ENCODE measurements around the gene MYO1B. TPM values are rescaled to one million over a fixed set of nuclear protein-coding genes. Genes with fewer than 3 reads are reported as not detected.

MYO1B gene
- total RNA-seq, 3 donors from 2014 or later = 35.1 to 64.8 (median 54.6) TPM

DNA sequence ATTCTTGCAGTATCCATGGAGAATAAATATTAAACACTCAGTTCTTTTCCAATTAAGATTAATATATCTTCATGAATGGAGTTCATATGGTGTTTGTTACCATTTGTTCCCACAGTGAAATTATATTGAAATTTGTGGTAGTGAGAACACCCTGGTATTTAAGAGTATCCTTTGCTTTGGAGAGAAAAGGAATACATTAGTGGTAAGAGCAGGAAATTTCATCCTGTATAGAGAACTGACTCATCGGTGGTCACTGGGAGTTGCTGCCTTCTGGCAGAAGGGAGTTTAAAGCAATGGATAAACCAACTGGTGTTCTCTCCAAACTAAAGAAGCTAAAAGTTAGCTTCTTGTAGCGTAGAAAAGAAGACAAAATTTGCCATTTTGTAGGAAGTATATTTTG lies 107.3 kb downstream of the MYO1B start:
- no peak for ATAC-seq
- intact Hi-C loops (cut with DNase I, micrococcal nuclease) = no loop called here

DNA sequence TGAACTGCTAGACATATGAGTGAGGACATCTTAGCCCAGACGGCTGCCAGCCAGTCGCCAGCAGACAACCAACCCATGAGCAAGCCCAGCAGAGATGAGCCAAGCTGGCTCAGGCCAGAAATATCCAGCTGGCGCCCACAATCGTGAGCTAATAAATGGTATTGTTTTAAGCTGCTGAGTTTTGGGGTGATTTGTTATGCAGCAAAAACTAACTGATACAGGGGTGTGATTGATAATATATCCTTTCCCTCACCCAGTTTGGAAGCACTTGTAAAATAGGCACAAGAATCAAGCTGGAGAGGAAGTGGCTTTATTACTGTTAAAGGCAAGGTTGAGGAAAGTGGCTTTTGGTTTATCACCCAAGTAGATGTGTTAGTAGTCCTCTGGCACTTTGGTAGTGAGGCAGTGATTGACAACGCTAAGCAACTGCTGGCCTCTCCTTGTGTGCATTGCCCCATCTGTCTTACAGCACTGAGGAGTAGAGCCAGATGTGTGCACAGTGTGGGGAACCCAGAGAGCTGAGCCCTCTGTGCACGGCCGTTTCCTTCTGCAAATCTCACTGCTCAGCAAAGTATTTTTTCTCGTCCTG lies 110.1 kb downstream of the MYO1B start:
- intact Hi-C loops (cut with DNase I, micrococcal nuclease) = no loop called here
- Histone ChIP-seq H3K9me3 (no peaks in the 10 kb centered on the region), H3K36me3 (ENCODE audit: low read depth) (no peaks in the 10 kb centered on the region), H3K4me3 (no peak overlapping the region), H3K4me1 (ENCODE audit: low read depth) (no peaks in the 10 kb centered on the region)
- DNase-seq (no peak), ATAC-seq (no peak)
- TF ChIP-seq, protein P1, sequence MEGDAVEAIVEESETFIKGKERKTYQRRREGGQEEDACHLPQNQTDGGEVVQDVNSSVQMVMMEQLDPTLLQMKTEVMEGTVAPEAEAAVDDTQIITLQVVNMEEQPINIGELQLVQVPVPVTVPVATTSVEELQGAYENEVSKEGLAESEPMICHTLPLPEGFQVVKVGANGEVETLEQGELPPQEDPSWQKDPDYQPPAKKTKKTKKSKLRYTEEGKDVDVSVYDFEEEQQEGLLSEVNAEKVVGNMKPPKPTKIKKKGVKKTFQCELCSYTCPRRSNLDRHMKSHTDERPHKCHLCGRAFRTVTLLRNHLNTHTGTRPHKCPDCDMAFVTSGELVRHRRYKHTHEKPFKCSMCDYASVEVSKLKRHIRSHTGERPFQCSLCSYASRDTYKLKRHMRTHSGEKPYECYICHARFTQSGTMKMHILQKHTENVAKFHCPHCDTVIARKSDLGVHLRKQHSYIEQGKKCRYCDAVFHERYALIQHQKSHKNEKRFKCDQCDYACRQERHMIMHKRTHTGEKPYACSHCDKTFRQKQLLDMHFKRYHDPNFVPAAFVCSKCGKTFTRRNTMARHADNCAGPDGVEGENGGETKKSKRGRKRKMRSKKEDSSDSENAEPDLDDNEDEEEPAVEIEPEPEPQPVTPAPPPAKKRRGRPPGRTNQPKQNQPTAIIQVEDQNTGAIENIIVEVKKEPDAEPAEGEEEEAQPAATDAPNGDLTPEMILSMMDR (IDR thresholded peaks at IDR 0.05) = no peak

More for the DNA sequence above, 107.3 kb downstream of the MYO1B start:
- TF ChIP-seq, protein P1 (IDR thresholded peaks at IDR 0.05) = no peak
- DNase-seq = no peak
- Histone ChIP-seq H3K4me1 (ENCODE audit: low read depth) (no peaks in the 10 kb centered on the region), H3K9me3 (no peaks in the 10 kb centered on the region), H3K4me3 (no peak overlapping the region), H3K36me3 (ENCODE audit: low read depth) (no peaks in the 10 kb centered on the region)

DNA sequence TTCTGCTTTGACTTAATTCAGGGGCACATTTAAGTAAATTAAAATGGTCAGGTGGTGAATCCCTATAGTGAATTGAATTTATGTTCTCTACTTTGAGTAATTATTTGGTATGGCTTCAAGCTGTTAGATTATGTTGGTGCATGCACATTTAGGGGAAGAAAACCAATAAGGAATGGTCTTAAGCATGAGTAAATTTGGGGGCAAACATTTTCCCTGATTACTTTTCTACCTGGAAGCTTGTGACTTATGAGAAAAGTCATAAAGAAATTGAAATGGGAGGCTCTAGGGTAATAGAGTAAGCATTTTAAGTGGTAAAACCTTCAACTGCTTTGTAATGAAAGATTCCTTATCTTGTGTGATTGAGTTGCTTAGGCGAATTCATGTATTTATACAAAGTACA lies 112.5 kb downstream of the MYO1B start:
- Histone ChIP-seq H3K9me3 (no peaks in the 10 kb centered on the region), H3K36me3 (ENCODE audit: low read depth) (no peaks in the 10 kb centered on the region), H3K4me1 (ENCODE audit: low read depth) (no peaks in the 10 kb centered on the region), H3K4me3 (no peak overlapping the region)
- ATAC-seq (no peak), DNase-seq (no peak)
- intact Hi-C loops (cut with DNase I, micrococcal nuclease) = no loop called here
- TF ChIP-seq, protein P1 (IDR thresholded peaks at IDR 0.05) = no peak

DNA sequence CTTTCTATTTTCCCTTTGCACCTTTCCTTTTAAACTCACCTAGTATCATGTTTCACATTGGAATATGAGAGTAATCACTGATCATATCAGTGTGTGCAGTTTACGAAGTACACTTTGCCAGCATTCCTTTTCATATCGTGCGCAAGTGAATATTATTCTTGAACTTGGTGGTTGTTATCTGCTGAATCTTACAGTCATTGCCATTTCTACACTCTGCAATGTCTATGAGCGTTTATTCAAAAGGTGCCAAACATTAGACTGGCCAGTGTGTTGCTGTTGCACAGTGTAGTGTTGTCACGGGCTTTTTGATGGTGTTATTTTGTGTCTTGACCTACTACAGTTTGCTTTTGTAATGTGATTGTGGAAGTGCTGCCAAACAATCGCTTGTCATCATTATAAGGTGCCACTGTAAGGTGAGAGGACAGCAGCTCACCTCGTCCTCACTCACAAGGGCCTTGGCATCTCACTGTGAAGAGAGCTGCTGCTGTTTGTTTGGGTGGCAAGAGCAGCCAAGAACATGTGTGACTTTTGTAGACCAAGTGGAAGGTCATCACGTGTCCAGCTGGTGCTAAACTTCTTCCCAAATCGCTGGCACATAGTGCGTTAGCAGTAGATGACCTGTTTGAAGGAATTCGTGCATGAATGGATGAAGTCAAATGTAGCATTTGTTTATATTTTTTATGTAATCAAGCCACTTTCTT lies 113.3 kb downstream of the MYO1B start:
- Histone ChIP-seq H3K4me1 (ENCODE audit: low read depth) (no peaks in the 10 kb centered on the region), H3K36me3 (ENCODE audit: low read depth) (no peaks in the 10 kb centered on the region), H3K4me3 (no peak overlapping the region), H3K9me3 (no peaks in the 10 kb centered on the region)
- ATAC-seq (no peak), DNase-seq (no peak)
- TF ChIP-seq, protein P1 (IDR thresholded peaks at IDR 0.05) = no peak
- intact Hi-C loops (cut with DNase I, micrococcal nuclease) = no loop called here

DNA sequence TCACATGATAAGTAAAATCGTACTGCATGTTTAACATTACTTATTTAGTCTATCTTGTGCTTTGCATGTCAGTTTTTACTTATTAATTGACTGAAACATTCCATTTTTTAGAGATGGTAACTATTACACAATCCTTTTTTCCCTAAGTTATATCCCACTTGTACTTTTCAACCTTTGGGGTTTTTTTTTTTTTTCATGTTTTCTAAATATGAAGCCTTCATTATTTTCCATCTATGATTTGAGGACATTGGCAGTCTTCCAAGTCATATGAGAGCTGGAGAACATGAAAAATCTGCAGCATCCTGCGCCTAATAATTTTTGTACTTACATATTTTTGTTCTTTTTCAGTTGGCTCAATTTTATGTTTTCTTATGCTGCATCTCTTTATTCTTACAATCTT lies 113.9 kb downstream of the MYO1B start:
- TF ChIP-seq, protein P1 (IDR thresholded peaks at IDR 0.05) = no peak
- no peak for ATAC-seq
- H3K36me3 ChIP-seq (ENCODE audit: low read depth) = no peaks in the 10 kb centered on the region
- DNase-seq = no peak
- H3K4me1 ChIP-seq (ENCODE audit: low read depth) = no peaks in the 10 kb centered on the region
- intact Hi-C loops (cut with DNase I, micrococcal nuclease) = no loop called here
- no peaks in the 10 kb centered on the region for H3K9me3 ChIP-seq
- no peak overlapping the region for H3K4me3 ChIP-seq

Data from mucosa of descending colon (tissue), 3 donors.